Effector CD4-positive, alpha-beta T cell (primary cell): ENCODE measurements around the gene YWHAH.

Experiments
- DNase-seq: peaks from one replicate; pipeline ENCODE4 v3.0.0-alpha.2; 2020

Gene YWHAH

GRCh38 chr22:31983911-31984656 lies 39.7 kb downstream of the YWHAH start:
- DNase-seq: no peak

GRCh38 chr22:31987218-31987617 lies 42.9 kb downstream of the YWHAH start:
- no peak for DNase-seq

- DNase-seq: no peak
Measured at GRCh38 chr22:31991102-31991839, 46.9 kb downstream of the YWHAH start.

GRCh38 chr22:31995046-31995445 lies 50.7 kb downstream of the YWHAH start:
- DNase-seq: no peak

- no peak for DNase-seq
Measured at GRCh38 chr22:31995807-31996206, 51.5 kb downstream of the YWHAH start.

GRCh38 chr22:31998784-31999385 lies 54.5 kb downstream of the YWHAH start:
- no peak for DNase-seq

GRCh38 chr22:32000181-32000580 lies 55.8 kb downstream of the YWHAH start:
- no peak for DNase-seq

- no peak for DNase-seq
Measured at GRCh38 chr22:32005453-32005852, 61.1 kb downstream of the YWHAH start.
